HL-60 (cell line): ENCODE measurements around the gene BCL6B.

Source experiments
- CTCF ChIP-seq: IDR thresholded peaks from one replicate; pipeline ENCODE4 v1.5.1; 2011; ENCODE audit warnings: low read length, control low read depth, inconsistent platforms; ENCODE audit not compliant: insufficient read depth
- GABPA ChIP-seq: IDR thresholded peaks from 2 replicates; pipeline ENCODE4 v1.6.1; 2012; ENCODE audit warnings: low read depth
- POLR2AphosphoS5 ChIP-seq: IDR thresholded peaks from 2 replicates; pipeline ENCODE4 v1.6.1; 2012; ENCODE audit warnings: low read depth
- TF ChIP-seq, protein P1 (sequence below): IDR thresholded peaks from 2 replicates; pipeline ENCODE4 v1.6.1; 2012; ENCODE audit warnings: low read depth; ENCODE audit not compliant: insufficient replicate concordance

GRCh38 chr17:7022781-7023571 is at the start of gene BCL6B:
- TF ChIP-seq POLR2AphosphoS5 (no peak), CTCF (no peak), GABPA (no peak)
- TF ChIP-seq, protein P1, sequence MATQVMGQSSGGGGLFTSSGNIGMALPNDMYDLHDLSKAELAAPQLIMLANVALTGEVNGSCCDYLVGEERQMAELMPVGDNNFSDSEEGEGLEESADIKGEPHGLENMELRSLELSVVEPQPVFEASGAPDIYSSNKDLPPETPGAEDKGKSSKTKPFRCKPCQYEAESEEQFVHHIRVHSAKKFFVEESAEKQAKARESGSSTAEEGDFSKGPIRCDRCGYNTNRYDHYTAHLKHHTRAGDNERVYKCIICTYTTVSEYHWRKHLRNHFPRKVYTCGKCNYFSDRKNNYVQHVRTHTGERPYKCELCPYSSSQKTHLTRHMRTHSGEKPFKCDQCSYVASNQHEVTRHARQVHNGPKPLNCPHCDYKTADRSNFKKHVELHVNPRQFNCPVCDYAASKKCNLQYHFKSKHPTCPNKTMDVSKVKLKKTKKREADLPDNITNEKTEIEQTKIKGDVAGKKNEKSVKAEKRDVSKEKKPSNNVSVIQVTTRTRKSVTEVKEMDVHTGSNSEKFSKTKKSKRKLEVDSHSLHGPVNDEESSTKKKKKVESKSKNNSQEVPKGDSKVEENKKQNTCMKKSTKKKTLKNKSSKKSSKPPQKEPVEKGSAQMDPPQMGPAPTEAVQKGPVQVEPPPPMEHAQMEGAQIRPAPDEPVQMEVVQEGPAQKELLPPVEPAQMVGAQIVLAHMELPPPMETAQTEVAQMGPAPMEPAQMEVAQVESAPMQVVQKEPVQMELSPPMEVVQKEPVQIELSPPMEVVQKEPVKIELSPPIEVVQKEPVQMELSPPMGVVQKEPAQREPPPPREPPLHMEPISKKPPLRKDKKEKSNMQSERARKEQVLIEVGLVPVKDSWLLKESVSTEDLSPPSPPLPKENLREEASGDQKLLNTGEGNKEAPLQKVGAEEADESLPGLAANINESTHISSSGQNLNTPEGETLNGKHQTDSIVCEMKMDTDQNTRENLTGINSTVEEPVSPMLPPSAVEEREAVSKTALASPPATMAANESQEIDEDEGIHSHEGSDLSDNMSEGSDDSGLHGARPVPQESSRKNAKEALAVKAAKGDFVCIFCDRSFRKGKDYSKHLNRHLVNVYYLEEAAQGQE: no peak
